ENCODE results near the gene CCDC157. TPM values are rescaled to one million over a fixed set of nuclear protein-coding genes. Genes with fewer than 3 reads are reported as not detected.

The CCDC157 gene
- total and polyA plus RNA-seq, 2 donors (not counting 1 experiment from before 2014, with no cell fraction given): 3.6 to 6.4 TPM

- H3K27ac Mint-ChIP-seq: peak within 1 kb of the TSS; percentile 93
- under 1% methylated on average over 65 of the region's 69 CpGs for WGBS (ENCODE audit: insufficient coverage)
- peak within 1 kb of the TSS; percentile 97 for H3K4me2 ChIP-seq (replicated peaks; ENCODE audit: low read depth, low read length, poor library complexity, severe bottlenecking)
- intact Hi-C loops (cut with micrococcal nuclease): loop anchor here (1.0 kb wide), 6 partner anchors 23 to 97 kb away; partner anchors contain the start of genes CASTOR1, RNF215 and SF3A1
- peaks cover 52% of the 10 kb centered on the region for H3K79me2 ChIP-seq (ENCODE audit: control insufficient read depth, insufficient read depth, low read length)
- ChIA-PET POLR2A (interaction anchor here (0.6 to 5.7 kb wide), 7 partner anchors 17 to 38 kb away, joined by 3 to 64 read pairs (median 16); partner anchors contain the start of genes CASTOR1, CCDC157 and SF3A1), CTCF (interaction anchor here (0.8 to 3.5 kb wide), 12 partner anchors 17 to 308 kb away, joined by 3 to 99 read pairs (median 4); partner anchors contain the start of genes CASTOR1, CCDC157, RNF215 and SF3A1)
- H3K36me3 ChIP-seq (replicated peaks in 1 of 2; ENCODE audit: control extremely low read depth in 1 of 2, control insufficient read depth in 1 of 2, extremely low read depth in 1 of 2, insufficient read depth in 2 of 2, low read length in 1 of 2): peaks cover 0 to 20% of the 10 kb centered on the region in 2 experiments
- peak within 1 kb of the TSS; percentile 57 to 88 for H3K27ac ChIP-seq (ENCODE audit: low read length in 2 of 2)
- no peaks in the 10 kb centered on the region for H3K9me3 Mint-ChIP-seq (ENCODE audit: insufficient read depth)
- H4K20me1 ChIP-seq (ENCODE audit: control insufficient read depth, insufficient read depth, low read length, poor library complexity, severe bottlenecking): peaks cover 45% of the 10 kb centered on the region
- TF ChIP-seq CTCF (IDR thresholded peaks at IDR 0.05) (no peak), EZH2 (IDR thresholded peaks at IDR 0.05; ENCODE audit: borderline replicate concordance, insufficient read depth, low read depth, low read length, poor library complexity, severe bottlenecking) (no peak)
- no peaks in the 10 kb centered on the region for H3K27me3 ChIP-seq (replicated peaks in 1 of 4; ENCODE audit: control extremely low read depth in 1 of 4, control insufficient read depth in 3 of 4, insufficient read depth in 4 of 4, low read length in 3 of 4)
- peak; percentile 96 for ATAC-seq (ENCODE audit: low read depth)
- H2AFZ ChIP-seq (ENCODE audit: insufficient read depth, low read depth, low read length, poor library complexity, severe bottlenecking): peak within 1 kb of the TSS; percentile 87
- DNase-seq: peak; percentile 95
- H3K4me3 Mint-ChIP-seq: peak within 1 kb of the TSS; percentile 86
- peaks cover 30 to 43% of the 10 kb centered on the region in 2 donors for H3K4me1 ChIP-seq (ENCODE audit: control insufficient read depth in 2 of 2, insufficient read depth in 2 of 2, low read length in 2 of 2)
- H3K4me1 Mint-ChIP-seq: peaks cover 49% of the 10 kb centered on the region
- H3K27me3 Mint-ChIP-seq: no peaks in the 10 kb centered on the region
- H3K9me3 ChIP-seq (ENCODE audit: control extremely low read depth in 1 of 3, control insufficient read depth in 2 of 3, insufficient read depth in 1 of 3, low read length in 2 of 3): no peaks in the 10 kb centered on the region
- peak within 1 kb of the TSS; percentile 86 for H3K9ac ChIP-seq (ENCODE audit: low read length)
- H3K4me3 ChIP-seq (ENCODE audit: control extremely low read depth in 1 of 5, extremely low read depth in 1 of 5, insufficient read depth in 1 of 5, low read depth in 2 of 5, low read length in 4 of 5): peak within 1 kb of the TSS; percentile 40 to 92 (median 83)
Measured at GRCh38 chr22:30326706-30327362, 30.0 kb upstream of the CCDC157 start, which contains the start of gene TBC1D10A. TSS of gene TBC1D10A (minus strand) at chr22:30326941. CDS start at chr22:30326881, 60 bp downstream.

Measured in B cell (primary cell).